K562 (cell line): ENCODE data around the gene WT1. TPM values are rescaled to one million over a fixed set of nuclear protein-coding genes. Genes with fewer than 3 reads are reported as not detected.

Experiments used
- ATAC-seq: fragments of 200-7000 bp; cut with Tn5 transposase; 3 replicates; pipeline ENCODE4 v1.9.1; 2020; ENCODE audit warnings: moderate library complexity
- BruUV-seq: library from RNA; stranded (reverse); fragments of 400-500 nt; replicated peaks from 2 replicates; lab custom pipeline; 2021; lab: Mats Ljungman, UMichigan
- CTCF ChIA-PET: fragments of 300-600 bp; formaldehyde crosslinking; extraction: SDS; loops from one replicate; lab custom pipeline; 2021; ENCODE audit warnings: low intra/inter-chr PET ratio; lab: Yijun Ruan, JAX
- POLR2A ChIA-PET: fragments of 300-600, 350-650 bp; sonication (Branson Sonifier 250); formaldehyde crosslinking; extraction: SDS; loops from one replicate; lab custom pipeline; 2021; ENCODE audit warnings: antibody characterized with exemption, inconsistent platforms; lab: Yijun Ruan, JAX
- DNase-seq, 4 experiments: peaks; one replicate each; pipeline versions ENCODE4 v3.0.0 to v3.0.0-alpha.2; 2011 to 2018; ENCODE audit warnings: low spot score in 3 of 4, mixed read lengths in 3 of 4; ENCODE audit errors: extremely low read depth in 1 of 4
- FAIRE-seq: peaks from 2 replicates; lab custom pipeline; 2011; peaks lifted over from hg19 to GRCh38; lab: Jason Lieb, UNC
- H2AFZ ChIP-seq: 2 replicates; pipeline ENCODE4 v1.6.0; 2011; ENCODE audit warnings: low read depth, low read length, control low read depth, inconsistent platforms
- H3K27ac ChIP-seq: fragments of 200-600 bp; 3 replicates; pipeline ENCODE4 v1.8.0; 2011; ENCODE audit warnings: low read depth, mild to moderate bottlenecking, control low read depth, inconsistent platforms, low read length, moderate library complexity, mixed read lengths; ENCODE audit errors: extremely low read depth
- H3K27me3 ChIP-seq, 2 experiments: fragments of 300-600 bp in 1 of 2; 2 replicates in 1 of 2; 3 replicates in 1 of 2; pipeline versions ENCODE4 v1.6.0 to v1.8.0; 2011; ENCODE audit warnings: inconsistent platforms in 2 of 2, low read length in 2 of 2, mild to moderate bottlenecking in 1 of 2, mixed read lengths in 1 of 2, moderate library complexity in 1 of 2; ENCODE audit not compliant: control insufficient read depth in 2 of 2, insufficient read depth in 2 of 2
- H3K36me3 ChIP-seq: fragments of 300-600 bp; 3 replicates; pipeline ENCODE4 v1.8.0; 2011; ENCODE audit warnings: mild to moderate bottlenecking, low read length, inconsistent platforms; ENCODE audit not compliant: control insufficient read depth, insufficient read depth
- H3K4me1 ChIP-seq, 2 experiments: fragments of 200-600 bp in 1 of 2; replicated peaks in 1 of 2; 2 replicates in 1 of 2; 3 replicates in 1 of 2; pipeline versions ENCODE4 v1.5.1 to v1.8.0; 2011; ENCODE audit warnings: inconsistent platforms in 2 of 2, low read length in 2 of 2, mild to moderate bottlenecking in 1 of 2, mixed read lengths in 1 of 2, moderate library complexity in 1 of 2; ENCODE audit not compliant: control insufficient read depth in 2 of 2, insufficient read depth in 2 of 2
- H3K4me2 ChIP-seq: 2 replicates; pipeline ENCODE4 v1.6.1; 2011; ENCODE audit warnings: low read length, control low read depth, inconsistent platforms, mixed read lengths; ENCODE audit not compliant: insufficient read depth
- H3K4me3 ChIP-seq: fragments of 200-600 bp; sonication (generic), shearing (Covaris generic); 2 replicates; pipeline ENCODE4 v1.5.1; 2016; ENCODE audit warnings: control low read depth, inconsistent platforms
- H3K79me2 ChIP-seq: fragments of 200-600 bp; 3 replicates; pipeline ENCODE4 v1.8.0; 2011; ENCODE audit warnings: low read length, inconsistent platforms; ENCODE audit not compliant: control insufficient read depth, insufficient read depth
- H3K9ac ChIP-seq, 2 experiments: 2 replicates each; pipeline versions ENCODE4 v1.6.0 to v1.6.1; 2011; ENCODE audit warnings: low read depth in 2 of 2, low read length in 2 of 2, control low read depth in 1 of 2, inconsistent platforms in 1 of 2, mild to moderate bottlenecking in 1 of 2, mixed read lengths in 1 of 2; ENCODE audit not compliant: insufficient read depth in 1 of 2
- H3K9me1 ChIP-seq: one replicate; pipeline ENCODE4 v1.6.0; 2011; ENCODE audit warnings: inconsistent platforms, mild to moderate bottlenecking, low read length, moderate library complexity; ENCODE audit not compliant: control insufficient read depth, insufficient read depth
- H3K9me3 ChIP-seq: replicated peaks from 2 replicates; pipeline ENCODE4 v1.5.1; 2011; ENCODE audit warnings: low read depth, low read length, inconsistent platforms; ENCODE audit not compliant: control insufficient read depth, insufficient read depth
- H4K20me1 ChIP-seq: replicated peaks from 2 replicates; pipeline ENCODE4 v1.6.1; 2011; ENCODE audit warnings: low read length, inconsistent platforms, mixed read lengths; ENCODE audit not compliant: control insufficient read depth, insufficient read depth
- WGBS: fragments of 100-300 bp; shearing (Covaris generic); methylation state at CpG from one replicate; pipeline ENCODE4 v1.1.6; 2016; ENCODE audit warnings: low coverage, mixed read lengths; ENCODE audit not compliant: insufficient coverage; ENCODE audit errors: missing lambda C conversion rate; 5-methylcytosine and 5-hydroxymethylcytosine counted together
- in situ Hi-C: fragments of 300-500 bp; cut with MboI; formaldehyde crosslinking; loops from 4 replicates; pipeline ENCODE4 v1.15.0; 2018; ENCODE audit warnings: inconsistent platforms, mixed read lengths
- intact Hi-C: fragments of 100-400 bp; cut with micrococcal nuclease; formaldehyde crosslinking; loops from 2 replicates; pipeline ENCODE4 v1.14.2; 2022
- polyA plus RNA-seq, 8 experiments: library from polyadenylated mRNA; depleted of rRNA in 4 of 8; stranded (reverse) in 5 of 8; unstranded in 3 of 8; fragments of >200 nt; fragmentation: Nextera tagmentation in 2 of 8; fragmentation: Illumina TruSeq in 1 of 8; extraction: Ambion mirVana in 2 of 8; extraction: Trizol in 1 of 8; gene quantifications; 2 replicates each; pipeline versions ENCODE4 v1.2.1 to v1.2.3, GENCODE V29; 2011 to 2014; ENCODE audit warnings: inconsistent platforms in 1 of 8, missing spikeins in 1 of 8
- total RNA-seq, 7 experiments: library from RNA; depleted of rRNA in 6 of 7; stranded (reverse); fragments of >200 nt in 6 of 7; fragmentation: Illumina TruSeq in 2 of 7; extraction: Trizol in 2 of 7; gene quantifications; 2 replicates each; pipeline versions ENCODE4 v1.2.1 to v1.2.3, GENCODE V29; 2011 to 2021; ENCODE audit warnings: low replicate concordance in 1 of 7
- TF ChIP-seq, protein P1 (sequence below), 2 experiments: fragments of 450-650 bp; IDR thresholded peaks; 2 replicates each; pipeline ENCODE4 v1.6.1; 2016; ENCODE audit warnings: mild to moderate bottlenecking in 2 of 2, borderline replicate concordance in 1 of 2, low read depth in 1 of 2, moderate library complexity in 1 of 2
- TF ChIP-seq, protein P2 (sequence below), 3 experiments: fragments of 200-800 bp in 1 of 3; sonication (Bioruptor generic) in 1 of 3; sonication (generic) in 1 of 3; formaldehyde crosslinking in 1 of 3; IDR thresholded peaks; 2 replicates each; pipeline versions ENCODE4 v1.6.1 to v1.8.0; 2016 to 2022; ENCODE audit warnings: mild to moderate bottlenecking in 2 of 3, missing compliant biosample characterization in 2 of 3, missing genetic modification characterization in 2 of 3, missing genetic modification reagents in 1 of 3
- TF ChIP-seq, protein P3 (sequence below), 3 experiments: fragments of 200-800 bp in 1 of 3; fragments of 250-450 bp in 1 of 3; fragments of 450-650 bp in 1 of 3; sonication (Bioruptor Pico) in 1 of 3; sonication (Bioruptor generic) in 1 of 3; formaldehyde crosslinking in 1 of 3; IDR thresholded peaks; 2 replicates each; pipeline versions ENCODE4 v1.6.1 to v1.8.0; 2016 to 2022; ENCODE audit warnings: mild to moderate bottlenecking in 2 of 3, missing genetic modification characterization in 2 of 3, missing compliant biosample characterization in 1 of 3, moderate library complexity in 1 of 3
- TF ChIP-seq, protein P4 (sequence below), 2 experiments: fragments of 450-650 bp; IDR thresholded peaks; 2 replicates each; pipeline ENCODE4 v1.6.1; 2016

The WT1 gene
- total and polyA plus RNA-seq, 9 of the 15 experiments (the other 6 are each of a cell fraction or from before 2014, with no cell fraction given), result 7.1 to 33.8 (median 19.4) TPM

DNA sequence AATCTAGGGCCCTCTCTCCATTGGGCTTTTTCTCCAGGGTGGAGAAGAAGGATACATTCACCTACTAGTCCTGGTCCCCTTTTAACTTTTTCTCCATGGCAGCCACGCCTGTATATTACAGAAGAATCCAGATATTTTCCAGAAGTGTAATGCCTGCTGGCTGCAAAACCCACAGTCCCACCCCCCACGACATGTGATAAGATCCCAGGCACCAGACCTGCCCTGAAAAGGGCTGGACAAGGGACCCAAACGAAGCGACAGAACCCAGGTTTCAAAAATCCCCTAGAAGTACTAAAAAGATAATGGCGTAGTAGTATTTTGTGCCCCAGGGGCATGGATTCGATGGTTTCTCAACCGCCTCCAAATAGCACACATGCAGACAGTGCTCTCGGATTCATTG, 2.8 kb downstream of the WT1 start:
- no peak for ATAC-seq
- in situ Hi-C loops (no loop called here), intact Hi-C loops (loop anchor here (5.0 kb wide), 2 partner anchors 150 to 360 kb away; partner anchors contain the start of genes CCDC73 and EIF3M)
- FAIRE-seq, result peak; percentile 48
- POLR2A ChIA-PET, result interaction anchor here (1.5 kb wide), 1 partner anchor 11 kb away, joined by 9 read pairs; no protein-coding TSS in a partner anchor
- peaks cover 87% of the 10 kb centered on the region for H3K79me2 ChIP-seq
- peaks cover 45% of the 10 kb centered on the region for H3K36me3 ChIP-seq
- CTCF ChIA-PET, result no interaction called here
- H3K9ac ChIP-seq, result peak overlapping the region; percentile 87 to 93; a peak in 3 of 4 replicates
- BruUV-seq, result no TSS peak
- peak overlapping the region; percentile 85 for H2AFZ ChIP-seq
- 1% methylated on average over 8 of the region's 8 CpGs for WGBS
- no peaks in the 10 kb centered on the region for H4K20me1 ChIP-seq
- H3K4me2 ChIP-seq, result peak overlapping the region; percentile 99
- peaks cover 14 to 56% of the 10 kb centered on the region in 2 experiments; a peak in 4 of 5 replicates for H3K4me1 ChIP-seq
- DNase-seq, result peak in 2 of 4 experiments; percentile 61 to 64
- peak overlapping the region; percentile 76 for H3K4me3 ChIP-seq
- no peaks in the 10 kb centered on the region for H3K27me3 ChIP-seq
- H3K9me3 ChIP-seq, result peaks cover 11% of the 10 kb centered on the region; the same call in 1 of the 2 replicates
- H3K9me1 ChIP-seq, result no peaks in the 10 kb centered on the region
- H3K27ac ChIP-seq, result peak overlapping the region; percentile 92
- TF ChIP-seq, protein P1, sequence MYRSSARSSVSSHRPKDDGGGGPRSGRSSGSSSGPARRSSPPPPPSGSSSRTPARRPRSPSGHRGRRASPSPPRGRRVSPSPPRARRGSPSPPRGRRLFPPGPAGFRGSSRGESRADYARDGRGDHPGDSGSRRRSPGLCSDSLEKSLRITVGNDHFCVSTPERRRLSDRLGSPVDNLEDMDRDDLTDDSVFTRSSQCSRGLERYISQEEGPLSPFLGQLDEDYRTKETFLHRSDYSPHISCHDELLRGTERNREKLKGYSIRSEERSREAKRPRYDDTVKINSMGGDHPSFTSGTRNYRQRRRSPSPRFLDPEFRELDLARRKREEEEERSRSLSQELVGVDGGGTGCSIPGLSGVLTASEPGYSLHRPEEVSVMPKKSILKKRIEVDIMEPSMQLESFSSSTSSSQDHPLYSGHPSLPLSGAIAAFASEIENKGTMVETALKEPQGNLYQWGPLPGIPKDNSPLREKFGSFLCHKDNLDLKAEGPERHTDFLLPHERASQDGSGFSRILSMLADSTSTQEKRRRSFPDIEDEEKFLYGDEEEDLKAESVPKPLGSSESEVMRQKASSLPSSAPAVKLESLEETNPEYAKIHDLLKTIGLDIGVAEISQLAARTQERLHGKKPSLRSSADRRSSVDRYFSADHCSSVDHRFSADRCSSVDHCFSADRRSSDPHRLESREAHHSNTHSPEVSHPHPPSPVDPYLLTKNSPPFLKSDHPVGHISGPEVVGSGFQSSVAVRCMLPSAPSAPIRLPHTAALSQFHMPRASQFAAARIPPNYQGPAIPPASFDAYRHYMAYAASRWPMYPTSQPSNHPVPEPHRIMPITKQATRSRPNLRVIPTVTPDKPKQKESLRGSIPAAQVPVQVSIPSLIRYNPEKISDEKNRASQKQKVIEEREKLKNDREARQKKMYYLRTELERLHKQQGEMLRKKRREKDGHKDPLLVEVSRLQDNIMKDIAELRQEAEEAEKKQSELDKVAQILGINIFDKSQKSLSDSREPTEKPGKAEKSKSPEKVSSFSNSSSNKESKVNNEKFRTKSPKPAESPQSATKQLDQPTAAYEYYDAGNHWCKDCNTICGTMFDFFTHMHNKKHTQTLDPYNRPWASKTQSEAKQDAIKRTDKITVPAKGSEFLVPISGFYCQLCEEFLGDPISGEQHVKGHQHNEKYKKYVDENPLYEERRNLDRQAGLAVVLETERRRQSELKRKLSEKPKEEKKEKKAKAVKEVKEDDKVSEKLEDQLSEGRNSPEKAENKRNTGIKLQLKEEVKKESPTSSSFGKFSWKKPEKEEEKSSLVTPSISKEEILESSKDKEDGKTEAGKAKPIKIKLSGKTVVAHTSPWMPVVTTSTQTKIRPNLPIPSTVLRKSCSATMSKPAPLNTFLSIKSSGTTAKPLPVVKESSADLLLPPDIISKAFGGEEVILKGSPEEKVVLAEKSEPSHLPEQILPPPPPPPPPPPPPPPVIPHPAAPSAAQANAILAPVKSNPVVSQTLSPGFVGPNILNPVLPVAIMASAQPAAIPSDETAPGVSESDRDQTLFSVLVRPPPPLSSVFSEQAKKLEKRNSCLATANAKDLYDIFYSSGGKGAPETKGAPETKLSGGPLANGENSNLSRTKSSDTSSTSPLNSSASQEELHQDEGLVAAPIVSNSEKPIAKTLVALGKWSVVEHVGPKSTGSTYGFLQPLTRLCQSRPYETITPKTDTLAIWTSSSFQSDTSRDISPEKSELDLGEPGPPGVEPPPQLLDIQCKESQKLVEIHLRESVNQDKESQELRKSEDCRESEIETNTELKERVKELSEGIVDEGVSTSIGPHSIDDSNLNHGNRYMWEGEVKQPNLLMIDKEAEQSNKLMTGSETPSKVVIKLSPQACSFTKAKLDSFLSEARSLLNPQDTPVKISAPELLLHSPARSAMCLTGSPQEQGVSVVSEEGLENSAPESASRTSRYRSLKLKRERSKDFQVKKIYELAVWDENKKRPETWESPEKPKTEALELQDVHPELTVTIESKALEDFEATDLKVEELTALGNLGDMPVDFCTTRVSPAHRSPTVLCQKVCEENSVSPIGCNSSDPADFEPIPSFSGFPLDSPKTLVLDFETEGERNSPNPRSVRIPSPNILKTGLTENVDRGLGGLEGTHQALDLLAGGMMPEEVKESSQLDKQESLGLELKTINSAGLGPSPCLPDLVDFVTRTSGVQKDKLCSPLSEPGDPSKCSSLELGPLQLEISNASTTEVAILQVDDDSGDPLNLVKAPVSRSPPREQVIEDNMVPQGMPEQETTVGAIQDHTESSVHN (IDR thresholded peaks at IDR 0.05; ENCODE audit: borderline replicate concordance in 1 of 2, low read depth in 1 of 2), result no peak
- TF ChIP-seq, protein P2, sequence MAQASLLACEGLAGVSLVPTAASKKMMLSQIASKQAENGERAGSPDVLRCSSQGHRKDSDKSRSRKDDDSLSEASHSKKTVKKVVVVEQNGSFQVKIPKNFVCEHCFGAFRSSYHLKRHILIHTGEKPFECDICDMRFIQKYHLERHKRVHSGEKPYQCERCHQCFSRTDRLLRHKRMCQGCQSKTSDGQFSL (CRISPR knock-in tag; IDR thresholded peaks at IDR 0.05), result peak; percentile 53; the same call in 1 of the 2 replicates
- TF ChIP-seq, protein P2 (tag; IDR thresholded peaks at IDR 0.05), result no peak; a peak in 1 of 4 replicates
- TF ChIP-seq, protein P3, sequence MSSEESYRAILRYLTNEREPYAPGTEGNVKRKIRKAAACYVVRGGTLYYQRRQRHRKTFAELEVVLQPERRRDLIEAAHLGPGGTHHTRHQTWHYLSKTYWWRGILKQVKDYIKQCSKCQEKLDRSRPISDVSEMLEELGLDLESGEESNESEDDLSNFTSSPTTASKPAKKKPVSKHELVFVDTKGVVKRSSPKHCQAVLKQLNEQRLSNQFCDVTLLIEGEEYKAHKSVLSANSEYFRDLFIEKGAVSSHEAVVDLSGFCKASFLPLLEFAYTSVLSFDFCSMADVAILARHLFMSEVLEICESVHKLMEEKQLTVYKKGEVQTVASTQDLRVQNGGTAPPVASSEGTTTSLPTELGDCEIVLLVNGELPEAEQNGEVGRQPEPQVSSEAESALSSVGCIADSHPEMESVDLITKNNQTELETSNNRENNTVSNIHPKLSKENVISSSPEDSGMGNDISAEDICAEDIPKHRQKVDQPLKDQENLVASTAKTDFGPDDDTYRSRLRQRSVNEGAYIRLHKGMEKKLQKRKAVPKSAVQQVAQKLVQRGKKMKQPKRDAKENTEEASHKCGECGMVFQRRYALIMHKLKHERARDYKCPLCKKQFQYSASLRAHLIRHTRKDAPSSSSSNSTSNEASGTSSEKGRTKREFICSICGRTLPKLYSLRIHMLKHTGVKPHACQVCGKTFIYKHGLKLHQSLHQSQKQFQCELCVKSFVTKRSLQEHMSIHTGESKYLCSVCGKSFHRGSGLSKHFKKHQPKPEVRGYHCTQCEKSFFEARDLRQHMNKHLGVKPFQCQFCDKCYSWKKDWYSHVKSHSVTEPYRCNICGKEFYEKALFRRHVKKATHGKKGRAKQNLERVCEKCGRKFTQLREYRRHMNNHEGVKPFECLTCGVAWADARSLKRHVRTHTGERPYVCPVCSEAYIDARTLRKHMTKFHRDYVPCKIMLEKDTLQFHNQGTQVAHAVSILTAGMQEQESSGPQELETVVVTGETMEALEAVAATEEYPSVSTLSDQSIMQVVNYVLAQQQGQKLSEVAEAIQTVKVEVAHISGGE (CRISPR knock-in tag; IDR thresholded peaks at IDR 0.05), result no peak; a peak in 1 of 6 replicates
- TF ChIP-seq, protein P4, sequence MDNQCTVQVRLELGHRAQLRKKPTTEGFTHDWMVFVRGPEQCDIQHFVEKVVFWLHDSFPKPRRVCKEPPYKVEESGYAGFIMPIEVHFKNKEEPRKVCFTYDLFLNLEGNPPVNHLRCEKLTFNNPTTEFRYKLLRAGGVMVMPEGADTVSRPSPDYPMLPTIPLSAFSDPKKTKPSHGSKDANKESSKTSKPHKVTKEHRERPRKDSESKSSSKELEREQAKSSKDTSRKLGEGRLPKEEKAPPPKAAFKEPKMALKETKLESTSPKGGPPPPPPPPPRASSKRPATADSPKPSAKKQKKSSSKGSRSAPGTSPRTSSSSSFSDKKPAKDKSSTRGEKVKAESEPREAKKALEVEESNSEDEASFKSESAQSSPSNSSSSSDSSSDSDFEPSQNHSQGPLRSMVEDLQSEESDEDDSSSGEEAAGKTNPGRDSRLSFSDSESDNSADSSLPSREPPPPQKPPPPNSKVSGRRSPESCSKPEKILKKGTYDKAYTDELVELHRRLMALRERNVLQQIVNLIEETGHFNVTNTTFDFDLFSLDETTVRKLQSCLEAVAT (IDR thresholded peaks at IDR 0.05), result no peak
